Measurements from ENCODE around the gene ALDH3A2.
"Not testable (repeated sequence)": the region's sequence is repeated elsewhere in the genome, so short reads cannot be mapped to it uniquely, and the experiment has no call there.

ALDH3A2 gene

DNA sequence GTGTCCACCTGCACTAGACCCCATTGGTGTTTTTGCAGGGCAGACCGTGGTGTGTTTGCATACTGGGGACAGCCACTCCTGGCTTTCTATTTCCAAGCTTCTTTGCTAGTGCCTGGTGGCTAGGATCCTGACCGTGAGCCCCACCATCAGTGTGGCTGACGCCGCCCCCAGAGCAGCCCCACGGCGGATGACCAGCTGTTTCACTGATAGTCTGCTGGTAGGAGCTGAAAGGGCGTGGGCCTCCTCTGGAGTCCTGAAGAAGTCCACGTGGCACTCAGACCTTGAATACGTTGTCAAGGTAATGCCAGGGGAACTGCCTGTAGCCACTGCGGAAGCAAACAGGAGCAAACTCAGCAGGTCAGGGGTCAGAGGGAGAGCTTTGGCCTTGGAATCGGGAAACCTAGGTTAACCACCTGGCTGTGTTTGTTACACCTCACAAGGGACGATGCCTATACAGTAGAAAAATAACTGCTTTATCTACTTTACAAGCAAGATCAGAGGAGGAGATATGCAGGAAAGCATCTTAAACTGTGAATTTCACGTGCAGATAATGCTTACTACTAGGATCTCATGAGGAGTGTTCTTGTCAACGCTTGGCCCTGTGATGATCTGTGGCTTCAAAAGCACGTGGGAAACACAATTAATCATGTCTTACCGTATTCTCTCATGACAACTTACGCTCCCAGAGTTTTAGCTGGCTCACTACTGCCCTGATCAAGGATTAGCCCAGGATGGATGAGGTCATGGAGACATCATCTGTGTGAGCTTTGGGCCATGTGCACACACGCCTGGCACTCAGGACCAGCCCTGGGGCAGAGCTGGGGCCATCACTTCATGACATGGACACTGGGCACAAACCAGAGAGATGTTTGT, 30.3 kb downstream of the ALDH3A2 start:
- no peak for DNase-seq (ENCODE audit: low read depth, low spot score)

DNA sequence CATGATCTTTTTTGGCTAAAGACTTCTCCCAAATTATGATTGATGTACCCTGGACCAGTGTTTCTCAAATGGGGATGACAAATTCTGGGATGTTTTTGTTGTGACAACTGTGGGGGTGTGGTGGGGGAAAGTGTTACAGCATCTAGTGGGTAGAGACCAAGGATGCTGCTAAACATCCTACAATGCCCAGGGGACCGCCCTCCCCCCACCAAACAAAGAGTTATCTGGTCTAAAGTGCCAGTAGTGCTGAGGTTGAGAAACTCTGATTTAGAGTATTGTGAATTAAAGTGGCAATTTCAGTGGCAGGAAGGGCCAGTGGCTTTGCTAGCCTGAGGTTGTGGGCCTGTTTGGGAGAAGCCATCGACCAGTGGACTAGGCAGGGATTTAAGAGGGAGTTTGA, 34.6 kb downstream of the ALDH3A2 start:
- DNase-seq (ENCODE audit: low read depth, low spot score) = no peak

DNA sequence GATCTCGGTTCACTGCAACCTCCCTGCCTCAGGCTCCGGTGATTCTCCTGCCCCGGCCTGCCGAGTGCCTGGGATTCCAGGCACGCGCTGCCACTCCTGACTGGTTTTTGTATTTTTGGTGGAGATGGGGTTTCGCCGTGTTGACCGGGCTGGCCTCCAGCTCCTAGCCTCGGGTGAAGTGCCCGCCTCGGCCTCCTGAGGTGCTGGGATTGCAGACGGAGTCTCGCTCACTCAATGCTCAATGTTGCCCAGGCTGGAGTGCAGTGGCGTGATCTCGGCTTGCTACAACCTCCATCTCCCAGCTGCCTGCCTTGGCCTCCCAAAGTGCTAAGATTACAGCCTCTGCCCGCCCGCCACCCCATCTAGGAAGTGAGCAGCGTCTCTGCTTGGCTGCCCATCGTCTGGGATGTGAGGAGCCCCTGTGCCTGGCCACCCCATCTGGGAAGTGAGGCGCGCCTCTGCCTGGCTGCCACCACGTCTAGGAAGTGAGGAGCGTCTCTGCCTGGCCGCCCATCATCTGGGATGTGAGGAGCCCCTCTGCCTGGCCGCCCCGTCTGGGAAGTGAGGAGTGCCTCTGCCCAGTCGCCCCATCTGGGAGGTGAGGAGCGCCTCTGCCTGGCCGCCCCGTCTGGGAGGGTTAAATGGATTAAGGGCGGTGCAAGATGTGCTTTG, 36.5 kb downstream of the ALDH3A2 start:
- not testable (repeated sequence) for DNase-seq (ENCODE audit: low read depth, low spot score)

DNA sequence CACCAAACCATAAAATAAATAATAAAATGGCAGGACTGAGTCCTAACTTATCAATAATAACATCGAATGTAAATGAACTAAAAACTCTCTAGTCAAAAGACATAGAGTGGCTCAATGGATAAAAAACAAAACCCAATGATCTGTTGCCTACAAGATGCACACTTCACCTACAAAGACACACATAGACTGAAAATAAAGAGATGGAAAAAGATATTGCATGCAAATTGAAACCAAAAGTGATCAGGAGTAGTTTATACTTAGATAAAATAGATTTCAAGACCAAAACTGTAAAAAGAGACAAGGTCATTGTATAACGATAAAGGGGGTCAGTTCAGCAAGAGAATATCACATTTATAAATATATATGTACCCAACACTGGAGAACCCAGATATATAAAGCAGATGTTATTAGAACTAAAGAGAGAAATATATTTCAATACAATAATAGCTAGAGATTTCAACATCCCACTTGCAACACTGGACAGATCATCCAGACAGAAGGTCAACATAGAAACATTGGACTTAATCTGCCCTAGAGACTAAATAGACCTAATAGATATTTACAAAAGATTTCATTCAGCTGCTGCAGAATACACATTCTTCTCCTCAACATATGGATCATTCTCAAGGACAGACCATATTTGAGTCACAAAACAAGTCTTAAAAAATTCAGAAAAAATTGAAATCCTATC, 38.0 kb downstream of the ALDH3A2 start:
- DNase-seq (ENCODE audit: low read depth, low spot score) = no peak

DNA sequence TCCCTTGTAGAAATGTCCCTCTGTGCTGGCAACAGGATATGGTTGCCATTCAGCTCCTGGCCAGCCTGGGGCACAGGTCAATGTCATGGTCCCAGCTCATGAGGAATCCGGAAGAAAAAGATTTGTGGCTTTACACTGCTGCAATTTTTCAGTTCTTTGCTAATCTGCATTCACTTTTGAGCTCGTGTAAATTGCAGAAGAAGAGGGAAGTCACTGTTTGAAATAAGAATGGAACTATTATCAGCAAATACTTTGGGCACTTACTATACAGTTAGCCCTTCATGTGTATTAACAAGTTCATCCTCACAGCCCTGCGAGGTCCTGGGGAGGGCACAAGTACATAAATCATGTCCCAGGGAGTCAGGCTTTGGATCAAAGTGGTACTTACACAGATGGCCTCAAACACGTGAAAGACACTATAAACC, 53.7 kb downstream of the ALDH3A2 start:
- DNase-seq (ENCODE audit: low read depth, low spot score) = no peak

DNA sequence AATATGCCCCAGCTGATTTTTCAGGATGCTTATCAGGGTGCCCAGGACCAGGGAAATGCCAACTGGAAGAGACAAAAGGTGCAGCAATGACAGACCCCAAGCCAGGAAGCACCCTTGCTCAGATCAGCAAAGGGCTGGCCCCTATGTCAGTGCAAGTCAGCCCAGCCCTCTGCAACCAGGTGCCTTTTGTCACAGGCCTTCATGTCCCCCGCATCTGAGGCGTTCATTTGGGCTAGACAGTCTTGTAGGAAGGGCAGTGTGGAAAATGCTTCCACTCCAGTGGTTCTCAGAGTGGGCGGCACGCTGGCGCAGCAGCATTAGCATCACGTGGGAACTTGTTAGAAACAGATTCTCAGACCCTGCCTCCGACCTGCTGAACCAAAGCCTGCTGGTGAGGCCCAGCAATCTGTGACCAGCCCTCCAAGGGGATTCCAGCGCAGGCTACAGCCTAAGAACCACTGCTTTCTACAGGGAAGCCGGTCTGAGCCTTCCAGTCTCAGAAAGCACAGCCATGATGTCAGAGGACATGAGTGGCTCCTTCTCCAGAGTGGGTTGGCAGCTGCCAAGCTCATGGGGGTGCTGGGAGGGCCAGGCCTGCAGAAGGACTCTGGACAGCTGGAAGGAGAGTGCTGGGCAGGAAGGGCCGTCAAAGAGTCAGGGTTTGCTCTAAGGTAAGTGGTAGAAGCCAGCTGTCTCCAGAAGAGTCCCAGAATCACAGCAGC, 54.7 kb downstream of the ALDH3A2 start:
- no peak for DNase-seq (ENCODE audit: low read depth, low spot score)

DNA sequence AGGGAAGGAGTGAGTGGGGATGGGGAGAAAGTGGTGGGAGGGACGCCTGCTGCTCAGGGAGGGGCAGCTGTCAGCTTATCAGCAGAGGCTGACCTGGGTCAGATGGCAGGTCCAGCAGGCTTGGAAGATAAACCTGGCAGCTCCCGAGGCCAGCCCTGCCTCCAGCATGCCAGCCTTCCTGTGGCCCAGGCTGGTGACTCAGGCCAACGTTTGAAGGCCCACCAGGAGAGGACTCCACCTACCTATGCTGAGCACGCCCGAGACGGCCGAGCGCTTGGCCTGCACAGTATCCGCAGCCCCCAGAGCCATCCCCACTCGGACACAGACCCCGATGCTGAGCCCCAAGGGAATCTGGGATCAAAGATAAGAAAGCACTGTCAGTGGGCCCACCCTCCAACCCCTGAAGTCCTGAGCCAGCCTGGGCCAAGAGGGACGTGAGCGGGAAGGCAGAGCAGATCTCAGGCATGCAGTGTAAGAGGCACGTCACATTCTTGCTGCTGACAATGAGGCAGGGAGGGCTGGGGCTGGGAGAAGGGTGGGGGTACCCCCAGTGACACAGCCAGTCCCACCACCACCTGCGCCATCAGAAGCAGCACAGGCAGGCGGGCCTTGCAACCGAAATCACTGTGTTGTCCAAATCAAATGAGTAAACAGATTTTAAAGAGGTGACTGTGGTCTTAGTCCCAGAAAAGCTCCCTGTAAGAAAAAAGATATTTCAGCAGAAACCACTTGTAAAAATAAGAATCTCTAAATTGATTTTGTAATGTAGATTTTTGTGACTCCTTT, 55.5 kb downstream of the ALDH3A2 start:
- no peak for DNase-seq (ENCODE audit: low read depth, low spot score)

DNA sequence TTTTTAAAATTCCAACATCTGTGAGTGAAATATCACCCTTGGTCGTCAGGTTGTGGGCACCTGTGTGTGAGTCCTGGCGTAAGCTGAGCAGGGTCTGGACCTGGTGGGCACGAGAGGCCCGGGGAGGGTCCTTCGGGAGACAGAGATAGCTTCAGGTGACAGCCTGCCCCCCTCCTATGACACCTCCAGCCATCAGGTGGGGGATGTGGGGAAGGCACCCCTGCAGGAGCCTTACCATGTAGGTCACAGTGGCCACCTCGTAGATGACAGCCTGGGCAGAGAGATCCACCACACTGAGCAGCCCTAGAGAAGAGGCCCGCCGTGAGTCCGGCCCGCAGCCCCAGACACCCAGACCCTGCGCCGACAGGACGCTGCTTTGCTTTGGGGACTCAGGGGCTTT, 56.6 kb downstream of the ALDH3A2 start:
- DNase-seq (ENCODE audit: low read depth, low spot score) = no peak

DNA sequence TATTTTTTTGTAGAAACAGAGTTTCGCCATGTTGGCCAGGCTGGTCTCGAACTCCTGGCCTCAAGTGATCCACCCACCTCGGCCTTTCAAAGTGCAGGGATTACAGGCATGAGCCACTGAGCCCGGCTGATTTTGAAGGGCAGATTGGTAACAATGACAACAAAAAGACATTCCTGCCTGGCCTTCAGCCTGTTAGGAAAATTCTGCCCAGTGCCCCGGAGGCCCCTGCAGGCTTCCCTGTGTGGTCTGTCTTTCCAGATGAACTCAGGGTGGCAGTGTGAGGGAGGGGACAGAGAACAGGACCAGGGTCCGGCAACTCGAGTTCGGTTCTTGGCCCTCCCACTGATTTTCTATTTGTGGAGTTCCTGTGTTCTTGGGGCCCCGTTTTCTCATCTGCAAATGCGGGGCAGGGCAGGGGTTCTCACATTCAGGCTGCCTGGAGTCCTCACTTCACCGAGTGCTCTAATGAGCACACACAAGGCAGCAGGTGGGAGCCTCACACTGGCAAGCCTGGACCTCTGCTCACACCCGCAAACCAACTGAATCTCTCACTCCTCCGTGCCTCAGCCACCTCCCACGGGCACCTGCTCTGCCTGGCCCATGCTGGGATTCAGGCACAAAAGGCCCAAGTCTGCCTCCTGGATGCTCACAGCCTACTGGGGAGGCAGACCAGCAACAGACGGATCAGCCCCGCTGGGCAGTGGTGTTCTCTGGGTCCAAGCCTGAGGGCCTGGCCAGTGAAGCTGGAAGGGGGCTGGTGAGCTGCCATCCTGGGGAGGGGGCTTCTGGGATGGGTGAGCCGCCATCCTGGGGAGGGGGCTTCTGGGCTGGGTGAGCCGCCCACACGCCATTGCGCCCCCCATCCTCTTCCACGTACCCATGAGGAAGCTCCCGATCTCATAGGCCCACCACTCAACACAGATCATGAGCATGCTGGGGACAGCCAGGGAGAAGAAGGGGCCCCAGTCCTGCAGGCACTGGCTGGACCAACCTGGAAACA, 57.5 kb downstream of the ALDH3A2 start:
- no peak for DNase-seq (ENCODE audit: low read depth, low spot score)

DNA sequence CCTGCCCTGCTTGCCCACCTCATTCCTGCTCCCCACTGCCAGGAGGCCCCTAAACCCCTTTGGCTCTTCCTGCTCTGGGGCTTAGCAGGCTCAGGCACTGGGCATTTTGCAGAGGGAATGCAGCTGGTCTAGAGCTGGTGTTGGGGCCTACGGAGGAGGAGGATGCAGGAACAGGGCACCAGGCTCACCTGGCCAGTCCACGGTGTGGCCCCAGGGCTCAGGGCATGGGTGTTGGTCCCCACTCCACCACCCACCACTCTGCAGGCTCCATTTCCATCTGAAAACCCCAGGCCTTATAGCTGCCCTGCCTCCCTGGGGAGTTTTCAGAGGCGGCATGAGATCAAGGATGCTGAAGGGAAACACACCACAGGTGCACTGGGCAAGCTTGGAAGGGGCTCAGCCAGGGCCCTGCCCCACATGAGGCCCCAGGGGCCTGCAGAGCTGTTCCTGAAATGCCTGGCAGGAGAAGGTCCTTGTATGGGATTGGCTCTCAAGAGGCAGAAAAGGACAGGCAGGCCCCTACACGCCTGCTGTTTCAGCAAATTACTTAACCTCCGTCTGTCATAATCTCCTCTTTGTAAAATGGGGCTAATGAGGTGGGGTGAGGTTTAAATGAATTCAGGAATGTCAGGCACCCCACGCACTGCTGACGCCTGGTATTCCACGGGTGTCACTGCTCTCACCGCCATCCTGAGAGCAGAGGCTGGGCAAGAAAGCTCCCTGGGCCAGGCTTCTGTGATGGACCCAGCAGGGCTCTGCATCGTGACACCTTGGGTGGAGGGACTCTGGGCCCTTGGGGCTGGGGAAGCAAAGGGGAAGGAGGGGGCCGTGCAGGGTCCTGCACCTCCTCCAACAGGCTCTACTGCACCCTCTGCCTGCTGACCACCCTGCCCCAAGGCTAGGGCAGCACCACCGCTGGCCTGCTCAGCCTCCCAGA, 58.5 kb downstream of the ALDH3A2 start:
- no peak for DNase-seq (ENCODE audit: low read depth, low spot score)

DNA sequence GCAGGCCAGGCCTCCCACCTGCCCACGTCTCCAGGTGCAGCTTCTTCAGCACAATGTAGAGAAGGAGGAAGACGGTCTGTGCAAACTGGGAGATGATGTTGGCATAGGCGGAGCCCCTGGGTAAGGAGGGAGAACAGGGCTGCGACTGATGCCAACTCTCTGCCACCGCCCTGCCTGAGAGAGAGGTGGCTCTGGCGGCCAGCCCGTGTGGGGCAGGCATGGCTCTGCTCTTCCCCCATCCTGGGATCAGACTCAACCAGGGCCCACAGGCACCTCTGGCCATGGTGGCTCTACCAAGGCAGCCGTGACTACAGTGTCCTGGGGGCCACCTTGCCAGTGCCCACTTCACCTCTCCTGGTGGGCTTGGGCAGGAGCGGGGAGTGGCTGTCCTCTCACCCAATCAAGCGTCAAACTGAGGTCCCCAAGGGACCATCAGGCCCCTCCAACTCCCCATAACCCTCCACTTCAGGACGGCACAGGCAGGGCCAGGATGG, 59.2 kb downstream of the ALDH3A2 start:
- no peak for DNase-seq (ENCODE audit: low read depth, low spot score)

DNA sequence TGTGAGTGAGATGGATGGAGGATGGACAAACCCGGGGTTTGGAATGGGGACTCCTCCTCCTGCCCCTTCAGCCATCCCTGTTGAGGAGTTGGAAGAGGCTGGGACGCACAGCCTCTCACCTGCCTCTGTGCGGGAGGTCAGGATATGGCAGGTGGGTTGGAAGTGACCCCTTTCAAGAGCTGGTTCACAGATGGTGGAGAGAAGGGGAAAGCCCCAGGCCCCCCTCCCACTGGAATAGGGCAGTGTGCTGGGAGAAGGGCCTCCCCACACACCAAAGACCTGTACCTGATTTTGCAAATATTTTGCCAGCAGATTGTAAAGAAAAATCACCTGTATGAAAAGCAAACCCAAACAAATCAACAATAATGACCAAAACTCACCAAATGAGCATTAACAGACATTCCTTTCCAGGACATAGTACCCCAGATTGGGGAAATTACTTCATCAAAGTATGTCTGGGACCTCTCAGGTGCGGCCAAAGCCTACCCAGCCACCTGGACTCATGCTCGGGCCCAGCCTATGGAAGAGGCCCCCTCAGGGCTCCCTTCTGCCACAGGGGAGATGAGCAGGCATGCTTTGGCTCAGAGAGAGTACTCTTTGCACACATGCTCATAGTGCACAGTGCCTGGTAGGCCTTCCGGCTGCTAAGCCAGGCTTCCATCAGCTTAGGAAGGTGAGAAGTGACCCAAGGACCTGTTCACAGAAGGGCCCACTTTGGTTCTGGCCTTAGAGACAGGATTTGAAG, 60.1 kb downstream of the ALDH3A2 start:
- DNase-seq (ENCODE audit: low read depth, low spot score) = no peak

DNA sequence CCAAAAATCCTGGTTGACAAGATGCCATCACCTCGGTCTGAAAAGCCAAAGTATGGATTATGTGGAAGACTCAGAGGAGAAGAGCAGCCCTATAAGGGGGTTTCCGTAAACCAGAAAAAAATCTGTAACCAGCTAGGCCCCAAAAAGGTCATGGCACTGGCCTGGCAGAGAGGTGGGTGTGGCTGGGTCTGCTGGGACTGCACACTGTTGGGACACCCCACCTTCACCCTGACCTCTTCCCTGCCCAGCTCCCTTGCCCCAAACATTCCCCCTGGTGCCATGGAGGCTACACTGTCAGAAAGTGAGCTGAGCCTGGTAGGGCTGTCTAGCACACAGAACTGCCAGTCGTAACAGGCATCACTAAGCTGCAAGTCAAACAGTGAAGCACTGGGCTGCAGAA, 61.3 kb downstream of the ALDH3A2 start:
- DNase-seq (ENCODE audit: low read depth, low spot score) = no peak

DNA sequence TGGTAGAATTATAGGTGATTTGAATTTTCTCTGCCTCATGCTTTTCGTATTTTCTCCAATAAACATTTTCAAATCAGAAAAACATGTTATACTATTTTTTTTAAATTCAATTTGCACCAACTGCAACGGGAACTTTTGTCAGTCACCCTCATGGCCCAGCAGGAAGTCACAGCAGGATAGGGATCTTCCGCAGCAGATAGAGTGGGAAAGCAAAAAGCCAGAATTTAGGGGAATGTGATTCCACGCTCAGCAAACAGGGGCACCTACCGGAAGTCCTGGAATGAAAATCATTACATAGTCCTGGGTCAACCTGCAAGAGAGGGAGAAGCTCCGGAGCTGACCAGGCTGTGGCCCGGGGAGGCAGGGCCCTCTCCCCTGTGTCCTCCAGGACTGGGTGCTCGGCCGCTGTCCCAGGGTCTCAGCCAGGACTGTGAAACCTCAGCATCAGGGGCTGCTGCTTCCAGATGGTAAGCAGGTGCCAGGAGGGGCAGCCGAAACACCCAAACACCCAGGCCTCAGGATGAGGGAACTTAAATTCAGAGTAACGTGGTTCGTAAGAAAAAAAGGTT, 64.0 kb downstream of the ALDH3A2 start:
- no peak for DNase-seq (ENCODE audit: low read depth, low spot score)

DNA sequence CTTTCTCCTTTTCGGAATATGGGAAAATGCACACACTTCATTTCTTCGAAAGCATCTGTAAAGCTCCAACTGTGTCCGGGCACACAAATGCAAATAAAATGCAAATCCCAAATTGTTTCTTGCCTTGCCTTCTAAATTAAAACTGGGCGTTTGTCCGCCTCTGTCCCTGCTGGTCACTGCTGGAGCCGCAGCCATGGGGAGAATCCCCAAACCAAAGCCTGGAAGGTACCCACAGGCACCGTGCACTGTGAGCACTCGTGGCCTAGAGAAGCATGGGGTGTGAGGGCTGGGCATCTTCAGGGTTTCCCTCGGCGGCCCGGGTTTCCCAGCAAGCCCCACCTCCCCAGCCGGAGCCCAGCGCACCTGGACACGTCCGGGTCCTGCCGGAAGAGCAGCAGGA, 64.9 kb downstream of the ALDH3A2 start:
- DNase-seq (ENCODE audit: low read depth, low spot score) = no peak

DNA sequence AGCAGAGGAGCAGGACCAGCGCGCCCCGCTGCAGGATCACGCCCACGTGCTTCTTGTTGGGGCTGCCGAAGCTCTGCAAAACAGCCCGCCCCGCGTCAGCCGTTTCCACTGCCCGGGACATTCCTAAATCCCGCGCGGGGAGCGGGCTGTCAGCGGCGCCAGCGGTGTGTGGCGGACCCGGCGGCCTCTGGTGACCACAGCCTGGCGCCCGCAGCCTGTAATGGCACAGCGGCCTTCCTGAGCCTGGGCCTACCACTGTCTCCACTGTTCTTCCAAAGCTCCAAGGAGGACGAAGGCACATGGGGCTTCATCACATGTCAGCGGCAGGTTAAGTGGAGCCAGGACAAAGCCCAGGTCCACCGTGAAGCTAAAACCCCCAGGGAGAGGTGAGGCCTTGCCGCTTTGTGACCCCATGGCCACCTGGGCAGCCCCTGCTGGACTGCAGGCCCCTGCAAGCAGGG, 65.4 kb downstream of the ALDH3A2 start:
- no peak for DNase-seq (ENCODE audit: low read depth, low spot score)
